Central memory CD8-positive, alpha-beta T cell (primary cell): Measurements from ENCODE around the gene RNF175.

Source experiments
- ATAC-seq: fragments of 150-1000 bp; cut with Tn5 transposase; replicated peaks from 2 replicates; pipeline ENCODE4 v1.10.0; 2022; ENCODE audit warnings: mild to moderate bottlenecking, moderate FRiP score, moderate number of reproducible peaks; ENCODE audit not compliant: poor library complexity, severe bottlenecking; ENCODE audit errors: extremely low read depth
- DNase-seq, 2 donors: peaks; one replicate each; pipeline ENCODE4 v3.0.0; 2021; ENCODE audit warnings: low spot score in 2 of 2
- H3K27ac Mint-ChIP-seq: one replicate; pipeline ENCODE4 v1.8.0; 2022; ENCODE audit warnings: low read depth, mild to moderate bottlenecking, moderate library complexity, mixed read lengths
- H3K27me3 Mint-ChIP-seq: one replicate; pipeline ENCODE4 v1.8.0; 2022; ENCODE audit warnings: mixed read lengths
- H3K36me3 Mint-ChIP-seq: one replicate; pipeline ENCODE4 v1.8.0; 2022; ENCODE audit warnings: mild to moderate bottlenecking, moderate library complexity, mixed read lengths; ENCODE audit not compliant: insufficient read depth
- H3K4me1 Mint-ChIP-seq: one replicate; pipeline ENCODE4 v1.8.0; 2022; ENCODE audit warnings: mixed read lengths
- H3K4me3 Mint-ChIP-seq: one replicate; pipeline ENCODE4 v1.8.0; 2022; ENCODE audit warnings: mild to moderate bottlenecking, moderate library complexity, mixed read lengths
- H3K9me3 Mint-ChIP-seq: one replicate; pipeline ENCODE4 v1.8.0; 2022; ENCODE audit warnings: mixed read lengths

RNF175 gene

GRCh38 chr4:153781280-153781679, 21.5 kb upstream of the RNF175 start:
- Mint-ChIP-seq H3K4me3 (no peak overlapping the region), H3K27me3 (peaks cover 93% of the 10 kb centered on the region), H3K4me1 (no peaks in the 10 kb centered on the region), H3K9me3 (no peaks in the 10 kb centered on the region), H3K36me3 (peaks cover 3% of the 10 kb centered on the region), H3K27ac (no peak overlapping the region)
- DNase-seq (no peak), ATAC-seq (no peak)

- no peaks in the 10 kb centered on the region for H3K4me1 Mint-ChIP-seq
- H3K9me3 Mint-ChIP-seq: no peaks in the 10 kb centered on the region
- H3K27me3 Mint-ChIP-seq: peaks cover 93% of the 10 kb centered on the region
- H3K36me3 Mint-ChIP-seq: peaks cover 3% of the 10 kb centered on the region
- no peak overlapping the region for H3K27ac Mint-ChIP-seq
- DNase-seq (no peak), ATAC-seq (no peak)
- H3K4me3 Mint-ChIP-seq: no peak overlapping the region
Observed at GRCh38 chr4:153780876-153781275, 21.1 kb upstream of the RNF175 start.

- no peak for DNase-seq
- Mint-ChIP-seq H3K4me1 (no peaks in the 10 kb centered on the region), H3K4me3 (no peak overlapping the region), H3K36me3 (peaks cover 3% of the 10 kb centered on the region), H3K27ac (no peak overlapping the region), H3K27me3 (peaks cover 91% of the 10 kb centered on the region), H3K9me3 (no peaks in the 10 kb centered on the region)
- no peak for ATAC-seq
Observed at GRCh38 chr4:153780221-153780620, 20.4 kb upstream of the RNF175 start.

- Mint-ChIP-seq H3K36me3 (peaks cover 3% of the 10 kb centered on the region), H3K27me3 (peaks cover 77% of the 10 kb centered on the region), H3K4me1 (no peaks in the 10 kb centered on the region), H3K27ac (no peak overlapping the region), H3K9me3 (no peaks in the 10 kb centered on the region), H3K4me3 (no peak overlapping the region)
- no peak for DNase-seq
- ATAC-seq: no peak
Observed at GRCh38 chr4:153778383-153778782, 18.6 kb upstream of the RNF175 start.

GRCh38 chr4:153777421-153777820, 17.6 kb upstream of the RNF175 start:
- H3K4me3 Mint-ChIP-seq: no peak overlapping the region
- H3K9me3 Mint-ChIP-seq: no peaks in the 10 kb centered on the region
- no peak for DNase-seq
- no peak overlapping the region for H3K27ac Mint-ChIP-seq
- H3K27me3 Mint-ChIP-seq: peaks cover 77% of the 10 kb centered on the region
- no peaks in the 10 kb centered on the region for H3K4me1 Mint-ChIP-seq
- H3K36me3 Mint-ChIP-seq: peaks cover 3% of the 10 kb centered on the region
- ATAC-seq: no peak

- Mint-ChIP-seq H3K27ac (no peak overlapping the region), H3K4me3 (no peak overlapping the region), H3K4me1 (no peaks in the 10 kb centered on the region), H3K36me3 (peaks cover 3% of the 10 kb centered on the region), H3K9me3 (no peaks in the 10 kb centered on the region), H3K27me3 (peaks cover 77% of the 10 kb centered on the region)
- ATAC-seq (no peak), DNase-seq (no peak)
Observed at GRCh38 chr4:153776601-153777000, 16.8 kb upstream of the RNF175 start.

GRCh38 chr4:153773236-153773690, 13.4 kb upstream of the RNF175 start:
- H3K27me3 Mint-ChIP-seq: peaks cover 69% of the 10 kb centered on the region
- DNase-seq (no peak), ATAC-seq (no peak)
- H3K4me3 Mint-ChIP-seq: no peak overlapping the region
- H3K9me3 Mint-ChIP-seq: no peaks in the 10 kb centered on the region
- H3K27ac Mint-ChIP-seq: no peak overlapping the region
- H3K36me3 Mint-ChIP-seq: no peaks in the 10 kb centered on the region
- H3K4me1 Mint-ChIP-seq: no peaks in the 10 kb centered on the region

GRCh38 chr4:153771046-153771445, 11.2 kb upstream of the RNF175 start:
- Mint-ChIP-seq H3K36me3 (no peaks in the 10 kb centered on the region), H3K27me3 (peaks cover 48% of the 10 kb centered on the region), H3K9me3 (no peaks in the 10 kb centered on the region), H3K4me1 (no peaks in the 10 kb centered on the region), H3K4me3 (no peak overlapping the region), H3K27ac (no peak overlapping the region)
- DNase-seq (no peak), ATAC-seq (no peak)

GRCh38 chr4:153766758-153767157, 6.9 kb upstream of the RNF175 start:
- no peaks in the 10 kb centered on the region for H3K36me3 Mint-ChIP-seq
- no peak for DNase-seq
- H3K27ac Mint-ChIP-seq: no peak overlapping the region
- H3K4me1 Mint-ChIP-seq: no peaks in the 10 kb centered on the region
- no peak overlapping the region for H3K4me3 Mint-ChIP-seq
- H3K27me3 Mint-ChIP-seq: peaks cover 59% of the 10 kb centered on the region
- ATAC-seq: no peak
- no peaks in the 10 kb centered on the region for H3K9me3 Mint-ChIP-seq

- Mint-ChIP-seq H3K4me1 (no peaks in the 10 kb centered on the region), H3K9me3 (no peaks in the 10 kb centered on the region), H3K27me3 (peaks cover 50% of the 10 kb centered on the region), H3K4me3 (no peak overlapping the region), H3K36me3 (no peaks in the 10 kb centered on the region), H3K27ac (no peak overlapping the region)
- DNase-seq: no peak
- no peak for ATAC-seq
Observed at GRCh38 chr4:153765894-153766293, 6.1 kb upstream of the RNF175 start.

GRCh38 chr4:153764601-153765368, 5.0 kb upstream of the RNF175 start:
- Mint-ChIP-seq H3K36me3 (no peaks in the 10 kb centered on the region), H3K4me3 (no peak overlapping the region), H3K9me3 (no peaks in the 10 kb centered on the region), H3K27me3 (peaks cover 45% of the 10 kb centered on the region), H3K27ac (no peak overlapping the region), H3K4me1 (no peaks in the 10 kb centered on the region)
- DNase-seq (no peak), ATAC-seq (no peak)

GRCh38 chr4:153763404-153763803, 3.6 kb upstream of the RNF175 start:
- DNase-seq (no peak), ATAC-seq (no peak)
- Mint-ChIP-seq H3K36me3 (no peaks in the 10 kb centered on the region), H3K9me3 (no peaks in the 10 kb centered on the region), H3K4me1 (no peaks in the 10 kb centered on the region), H3K27ac (no peak overlapping the region), H3K27me3 (peaks cover 49% of the 10 kb centered on the region), H3K4me3 (no peak overlapping the region)

- Mint-ChIP-seq H3K4me1 (no peaks in the 10 kb centered on the region), H3K27me3 (peaks cover 67% of the 10 kb centered on the region), H3K9me3 (no peaks in the 10 kb centered on the region), H3K4me3 (no peak overlapping the region), H3K36me3 (no peaks in the 10 kb centered on the region), H3K27ac (no peak overlapping the region)
- DNase-seq (no peak), ATAC-seq (no peak)
Observed at GRCh38 chr4:153758688-153759406, 977 bp downstream of the RNF175 start.
